MCF 10A (cell line): Measurements from ENCODE around the gene TAF1C. TPM values are rescaled to one million over a fixed set of nuclear protein-coding genes. Genes with fewer than 3 reads are reported as not detected.

Source experiments
- BruUV-seq: library from RNA; stranded (reverse); fragments of 400-500 nt; replicated peaks from 2 replicates; lab custom pipeline; 2021; lab: Mats Ljungman, UMichigan
- CTCF ChIA-PET: fragments of 300-600 bp; sonication (Branson Sonifier 250); formaldehyde crosslinking; extraction: SDS; loops from one replicate; lab custom pipeline; 2021; ENCODE audit warnings: antibody characterized with exemption, inconsistent platforms; lab: Yijun Ruan, JAX
- POLR2A ChIA-PET: fragments of 300-600, 350-650 bp; sonication (Branson Sonifier 250); formaldehyde crosslinking; extraction: SDS; loops from one replicate; lab custom pipeline; 2020; ENCODE audit warnings: antibody characterized with exemption, inconsistent platforms; lab: Yijun Ruan, JAX
- DNase-seq: peaks from one replicate; pipeline ENCODE4 v3.0.0-alpha.2; 2018; ENCODE audit not compliant: unreplicated experiment
- H3K27ac Mint-ChIP-seq: one replicate; pipeline ENCODE4 v1.8.0; 2022; ENCODE audit warnings: mild to moderate bottlenecking, low read depth, mixed read lengths; ENCODE audit not compliant: unreplicated experiment
- H3K27me3 Mint-ChIP-seq: one replicate; pipeline ENCODE4 v1.8.0; 2022; ENCODE audit warnings: mixed read lengths; ENCODE audit not compliant: insufficient read depth, unreplicated experiment
- H3K36me3 Mint-ChIP-seq: one replicate; pipeline ENCODE4 v1.8.0; 2022; ENCODE audit warnings: mild to moderate bottlenecking, moderate library complexity, mixed read lengths; ENCODE audit not compliant: insufficient read depth, unreplicated experiment
- H3K4me1 Mint-ChIP-seq: one replicate; pipeline ENCODE4 v1.8.0; 2022; ENCODE audit warnings: mixed read lengths; ENCODE audit not compliant: insufficient read depth, unreplicated experiment
- H3K4me3 Mint-ChIP-seq: one replicate; pipeline ENCODE4 v1.8.0; 2022; ENCODE audit warnings: mild to moderate bottlenecking, moderate library complexity, mixed read lengths; ENCODE audit not compliant: unreplicated experiment
- H3K9me3 Mint-ChIP-seq: one replicate; pipeline ENCODE4 v1.8.0; 2022; ENCODE audit warnings: mixed read lengths; ENCODE audit not compliant: unreplicated experiment
- CTCF ChIP-seq: fragments of 200-600 bp; IDR thresholded peaks from one replicate; pipeline ENCODE4 v1.8.0; 2022; ENCODE audit warnings: antibody characterized with exemption, mild to moderate bottlenecking; ENCODE audit not compliant: unreplicated experiment
- intact Hi-C: fragments of 100-400 bp; cut with micrococcal nuclease; formaldehyde crosslinking; loops from 2 replicates; pipeline ENCODE4 v1.14.1; 2022
- total RNA-seq: library from RNA; stranded (reverse); gene quantifications from 2 replicates; pipeline ENCODE4 v1.2.3, GENCODE V29; 2022

TAF1C gene
- total RNA-seq, 1 experiment from 2014 or later: 35.1 TPM

GRCh38 chr16:84183911-84184591, 2.8 kb downstream of the TAF1C start:
- Mint-ChIP-seq H3K27me3 (no peaks in the 10 kb centered on the region), H3K27ac (no peak overlapping the region), H3K36me3 (peaks cover 14% of the 10 kb centered on the region), H3K4me1 (peaks cover 14% of the 10 kb centered on the region), H3K4me3 (no peak overlapping the region), H3K9me3 (no peaks in the 10 kb centered on the region)
- TF ChIP-seq CTCF: no peak
- intact Hi-C loops: no loop called here
- CTCF ChIA-PET: interaction anchor here (0.6 to 1.3 kb wide), 4 partner anchors 8 to 266 kb away, joined by 3 to 5 read pairs (median 3); no protein-coding TSS in a partner anchor
- DNase-seq: no peak
- no TSS peak for BruUV-seq
- POLR2A ChIA-PET: interaction anchor here (0.6 to 1.0 kb wide), 2 partner anchors 68 to 289 kb away, joined by 3 to 4 read pairs; partner anchors contain the start of gene MBTPS1

GRCh38 chr16:84183572-84183875, 3.3 kb downstream of the TAF1C start:
- Mint-ChIP-seq H3K4me1 (peaks cover 14% of the 10 kb centered on the region), H3K27ac (no peak overlapping the region), H3K36me3 (peaks cover 14% of the 10 kb centered on the region), H3K27me3 (no peaks in the 10 kb centered on the region), H3K9me3 (no peaks in the 10 kb centered on the region), H3K4me3 (no peak overlapping the region)
- CTCF ChIA-PET: interaction anchor here (0.6 kb wide), 1 partner anchor 119 kb away, joined by 3 read pairs; no protein-coding TSS in a partner anchor
- no TSS peak for BruUV-seq
- no peak for TF ChIP-seq CTCF
- POLR2A ChIA-PET: interaction anchor here (1.0 kb wide), 1 partner anchor 67 kb away, joined by 3 read pairs; the partner anchor contains the start of gene MBTPS1
- intact Hi-C loops: no loop called here
- no peak for DNase-seq

- intact Hi-C loops: no loop called here
- Mint-ChIP-seq H3K4me1 (peaks cover 14% of the 10 kb centered on the region), H3K9me3 (no peaks in the 10 kb centered on the region), H3K27me3 (no peaks in the 10 kb centered on the region), H3K4me3 (no peak overlapping the region), H3K27ac (no peak overlapping the region), H3K36me3 (peaks cover 14% of the 10 kb centered on the region)
- ChIA-PET CTCF (no interaction called here), POLR2A (interaction anchor here (1.0 kb wide), 1 partner anchor 66 kb away, joined by 3 read pairs; the partner anchor contains the start of gene MBTPS1)
- no TSS peak for BruUV-seq
- no peak for TF ChIP-seq CTCF
- no peak for DNase-seq
Observed at GRCh38 chr16:84182680-84183571, 3.9 kb downstream of the TAF1C start.

GRCh38 chr16:84182104-84182503, 4.8 kb downstream of the TAF1C start:
- ChIA-PET POLR2A (no interaction called here), CTCF (no interaction called here)
- H3K4me1 Mint-ChIP-seq: peaks cover 14% of the 10 kb centered on the region
- no peak for DNase-seq
- H3K4me3 Mint-ChIP-seq: no peak overlapping the region
- no TSS peak for BruUV-seq
- H3K36me3 Mint-ChIP-seq: peaks cover 14% of the 10 kb centered on the region
- no peak for TF ChIP-seq CTCF
- H3K27me3 Mint-ChIP-seq: no peaks in the 10 kb centered on the region
- H3K9me3 Mint-ChIP-seq: no peaks in the 10 kb centered on the region
- intact Hi-C loops: no loop called here
- H3K27ac Mint-ChIP-seq: no peak overlapping the region
